GM12875 (cell line): ENCODE measurements around the gene FOXL1.

Experiments used
- H3K4me3 ChIP-seq: one replicate; pipeline ENCODE4 v1.5.1; 2011; ENCODE audit warnings: low read depth, low read length, control low read depth
- CTCF ChIP-seq: IDR thresholded peaks from 2 replicates; pipeline ENCODE4 v1.5.1; 2011; ENCODE audit warnings: low read depth, mild to moderate bottlenecking, control low read depth, inconsistent platforms, low read length, moderate library complexity, borderline replicate concordance; ENCODE audit not compliant: insufficient read depth

FOXL1 gene

GRCh38 chr16:86541560-86541959, 36.8 kb upstream of the FOXL1 start:
- TF ChIP-seq CTCF = no peak
- no peak overlapping the region for H3K4me3 ChIP-seq

GRCh38 chr16:86542756-86543750, 35.3 kb upstream of the FOXL1 start:
- no peak for TF ChIP-seq CTCF
- H3K4me3 ChIP-seq = no peak overlapping the region

GRCh38 chr16:86545481-86545880, 32.9 kb upstream of the FOXL1 start:
- H3K4me3 ChIP-seq = no peak overlapping the region
- no peak for TF ChIP-seq CTCF

- TF ChIP-seq CTCF = no peak
- H3K4me3 ChIP-seq = no peak overlapping the region
These were observed 32.3 kb upstream of the FOXL1 start for GRCh38 chr16:86545954-86546637.

- no peak overlapping the region for H3K4me3 ChIP-seq
- no peak for TF ChIP-seq CTCF
These were observed 31.7 kb upstream of the FOXL1 start for GRCh38 chr16:86546638-86547013.

- TF ChIP-seq CTCF = no peak
- H3K4me3 ChIP-seq = no peak overlapping the region
These were observed 31.1 kb upstream of the FOXL1 start for GRCh38 chr16:86547286-86547685.
